Coronary artery (tissue), 2 donors: ENCODE data around the gene CBARP.

Experiments
- DNase-seq: peaks from one replicate; pipeline ENCODE4 v3.0.0-alpha.2; 2017; ENCODE audit warnings: low spot score
- H3K27ac ChIP-seq, 2 donors: fragments of 200-600 bp; sonication (generic); one replicate each; pipeline ENCODE4 v1.5.1; 2016 to 2019
- H3K4me3 ChIP-seq: fragments of 200-600 bp; sonication (generic); 2 replicates; pipeline ENCODE4 v1.5.1; 2016; ENCODE audit warnings: mild to moderate bottlenecking, moderate library complexity
- TF ChIP-seq, protein P1 (sequence below): fragments of 200-600 bp; sonication (generic); IDR thresholded peaks from one replicate; pipeline ENCODE4 v1.5.1; 2019; ENCODE audit warnings: antibody characterized with exemption

Gene CBARP

GRCh38 chr19:1261798-1262622 lies 24.2 kb upstream of the CBARP start:
- TF ChIP-seq, protein P1, sequence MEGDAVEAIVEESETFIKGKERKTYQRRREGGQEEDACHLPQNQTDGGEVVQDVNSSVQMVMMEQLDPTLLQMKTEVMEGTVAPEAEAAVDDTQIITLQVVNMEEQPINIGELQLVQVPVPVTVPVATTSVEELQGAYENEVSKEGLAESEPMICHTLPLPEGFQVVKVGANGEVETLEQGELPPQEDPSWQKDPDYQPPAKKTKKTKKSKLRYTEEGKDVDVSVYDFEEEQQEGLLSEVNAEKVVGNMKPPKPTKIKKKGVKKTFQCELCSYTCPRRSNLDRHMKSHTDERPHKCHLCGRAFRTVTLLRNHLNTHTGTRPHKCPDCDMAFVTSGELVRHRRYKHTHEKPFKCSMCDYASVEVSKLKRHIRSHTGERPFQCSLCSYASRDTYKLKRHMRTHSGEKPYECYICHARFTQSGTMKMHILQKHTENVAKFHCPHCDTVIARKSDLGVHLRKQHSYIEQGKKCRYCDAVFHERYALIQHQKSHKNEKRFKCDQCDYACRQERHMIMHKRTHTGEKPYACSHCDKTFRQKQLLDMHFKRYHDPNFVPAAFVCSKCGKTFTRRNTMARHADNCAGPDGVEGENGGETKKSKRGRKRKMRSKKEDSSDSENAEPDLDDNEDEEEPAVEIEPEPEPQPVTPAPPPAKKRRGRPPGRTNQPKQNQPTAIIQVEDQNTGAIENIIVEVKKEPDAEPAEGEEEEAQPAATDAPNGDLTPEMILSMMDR = no peak
- peak; percentile 92 for DNase-seq
- Histone ChIP-seq H3K27ac (peak overlapping the region; percentile 78 to 99), H3K4me3 (peak overlapping the region; percentile 93)

GRCh38 chr19:1261538-1261797 lies 23.7 kb upstream of the CBARP start:
- Histone ChIP-seq H3K4me3 (peak overlapping the region; percentile 93), H3K27ac (peak overlapping the region; percentile 78 to 99)
- no peak for DNase-seq
- TF ChIP-seq, protein P1 = no peak

GRCh38 chr19:1260749-1261537 lies 23.1 kb upstream of the CBARP start:
- peak overlapping the region; percentile 88 to 99 for H3K27ac ChIP-seq
- TF ChIP-seq, protein P1 = no peak
- peak overlapping the region; percentile 93 for H3K4me3 ChIP-seq
- peak; percentile 97 for DNase-seq

DNA sequence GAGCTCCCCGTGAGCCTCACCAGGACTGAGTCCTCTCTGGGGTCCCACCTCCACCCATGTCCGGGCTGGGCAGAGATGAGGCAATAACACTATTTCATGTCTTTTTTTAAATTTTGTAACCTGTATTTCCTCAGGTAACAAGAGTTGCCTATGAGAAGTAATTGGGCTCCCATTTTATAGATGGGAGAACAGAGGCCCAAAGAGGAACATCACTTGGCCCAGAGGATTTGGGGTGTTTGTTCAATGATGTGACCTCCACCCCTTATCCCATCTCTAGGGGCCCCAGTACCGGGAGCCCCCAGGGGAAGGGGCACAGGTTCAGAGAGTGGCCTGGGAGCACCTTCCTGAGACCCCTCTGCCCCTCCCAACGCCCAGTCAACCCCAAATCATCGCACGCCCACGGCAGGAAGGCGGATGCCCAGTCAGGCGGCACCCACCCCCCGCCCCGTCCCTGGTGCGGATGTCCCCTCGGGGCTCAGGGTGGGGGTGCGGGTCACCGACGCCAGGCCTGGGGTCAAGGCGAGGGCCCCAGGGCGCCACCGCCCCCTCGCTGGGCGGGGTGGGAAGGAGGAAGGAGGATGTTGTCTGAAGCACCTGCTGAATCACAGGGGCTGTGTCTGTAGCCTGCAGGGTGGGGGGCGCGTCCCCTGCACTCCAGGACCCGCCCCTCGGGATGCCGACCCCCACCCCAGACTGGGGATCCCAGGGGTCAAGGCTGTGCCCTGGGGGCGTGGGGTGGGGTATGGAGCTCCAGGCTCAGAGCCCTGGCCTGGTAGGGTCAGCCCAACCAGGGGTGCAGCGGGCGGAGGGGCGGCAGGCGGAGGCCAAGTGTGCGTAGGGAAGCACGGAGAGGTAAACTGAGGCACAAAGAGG lies 22.3 kb upstream of the CBARP start:
- Histone ChIP-seq H3K27ac (peak overlapping the region; percentile 88 to 99), H3K4me3 (peak overlapping the region; percentile 93)
- DNase-seq = peak; percentile 82
- TF ChIP-seq, protein P1 = no peak

DNA sequence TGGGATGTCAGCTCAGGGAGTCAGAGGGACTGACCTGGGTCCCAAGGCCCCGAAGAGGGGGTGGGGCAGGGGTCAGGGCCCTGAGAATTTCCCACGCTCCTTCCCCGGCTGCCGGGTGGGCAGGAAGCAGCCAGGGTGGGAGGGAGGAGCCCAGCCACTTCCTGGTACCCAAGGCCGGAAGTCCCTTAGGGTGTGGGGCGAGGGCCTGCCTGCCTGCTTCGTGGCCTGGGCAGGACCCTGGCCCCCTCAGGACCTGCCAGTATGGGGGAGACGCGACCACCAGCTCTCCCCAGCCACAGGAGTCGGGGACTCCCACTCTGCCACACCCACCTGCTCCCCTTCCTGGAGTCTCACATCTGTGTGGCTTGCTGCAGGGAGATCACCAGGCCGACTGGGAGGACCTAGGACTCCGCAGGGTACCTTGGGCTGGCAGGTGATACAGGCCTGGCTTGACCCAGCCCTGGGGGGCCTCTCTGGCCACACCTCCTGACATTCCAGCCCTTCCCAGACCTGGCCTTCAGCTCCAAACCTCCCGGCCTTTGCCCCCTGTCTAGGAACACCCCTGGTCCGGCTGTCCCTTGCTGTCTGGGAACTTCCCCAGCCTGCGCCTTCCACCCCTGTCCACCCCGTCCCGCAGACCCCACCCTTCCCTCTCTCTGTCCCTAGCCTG lies 21.5 kb upstream of the CBARP start:
- TF ChIP-seq, protein P1 = no peak
- Histone ChIP-seq H3K4me3 (peak overlapping the region; percentile 93), H3K27ac (peak overlapping the region; percentile 88 to 99)
- DNase-seq = peak; percentile 87

GRCh38 chr19:1258707-1259205 lies 21.0 kb upstream of the CBARP start:
- no peak for DNase-seq
- peak overlapping the region; percentile 93 for H3K4me3 ChIP-seq
- TF ChIP-seq, protein P1 = no peak

More at GRCh38 chr19:1258707-1259205, 21.0 kb upstream of the CBARP start:
- H3K27ac ChIP-seq = peak overlapping the region; percentile 88 to 99
